K562 (cell line): ENCODE results near the gene TMEM127.

Experiments used
- EP300 ChIP-seq: IDR thresholded peaks from 2 replicates; pipeline ENCODE4 v1.6.1; 2012; ENCODE audit warnings: low read length, improper control_type of control experiment
- ESRRA ChIP-seq: fragments of 450-650 bp; IDR thresholded peaks from 2 replicates; pipeline ENCODE4 v1.6.1; 2014; ENCODE audit warnings: low read depth, mild to moderate bottlenecking, moderate library complexity, borderline replicate concordance
- MAFK ChIP-seq: IDR thresholded peaks from 2 replicates; pipeline ENCODE4 v1.6.1; 2011; ENCODE audit warnings: low read length, improper control_type of control experiment
- MCM3 ChIP-seq: fragments of 450-650 bp; IDR thresholded peaks from 2 replicates; pipeline ENCODE4 v1.6.1; 2016
- PHB2 ChIP-seq: fragments of 450-650 bp; IDR thresholded peaks from 2 replicates; pipeline ENCODE4 v1.6.1; 2017; ENCODE audit warnings: low read depth
- POLR2A ChIP-seq: fragments of 450-650 bp; conservative IDR thresholded peaks from 2 replicates; pipeline ENCODE4 v1.6.1; 2016
- RERE ChIP-seq: sonication (generic); formaldehyde crosslinking; IDR thresholded peaks from 2 replicates; pipeline ENCODE4 v1.8.0; 2023; ENCODE audit warnings: missing genetic modification reagents, mild to moderate bottlenecking, borderline replicate concordance
- SMAD3 ChIP-seq: fragments of 450-650 bp; formaldehyde crosslinking; conservative IDR thresholded peaks from 2 replicates; pipeline ENCODE4 v1.4.0; 2020; ENCODE audit warnings: mild to moderate bottlenecking
- SNIP1 ChIP-seq: fragments of 450-650 bp; IDR thresholded peaks from 2 replicates; pipeline ENCODE4 v1.7.1; 2017; ENCODE audit warnings: low read depth, mild to moderate bottlenecking
- ZNF143 ChIP-seq: sonication (generic); formaldehyde crosslinking; IDR thresholded peaks from 2 replicates; pipeline ENCODE4 v1.9.0; 2022; ENCODE audit warnings: mild to moderate bottlenecking, missing genetic modification reagents
- ZNF253 ChIP-seq: fragments of 250-450 bp; sonication (Bioruptor Pico); conservative IDR thresholded peaks from 2 replicates; pipeline ENCODE4 v1.6.1; 2021; ENCODE audit warnings: mild to moderate bottlenecking
- ZNF318 ChIP-seq, 2 experiments: fragments of 450-650 bp; IDR thresholded peaks; 2 replicates each; pipeline ENCODE4 v1.6.1; 2016; ENCODE audit warnings: mild to moderate bottlenecking in 2 of 2, borderline replicate concordance in 1 of 2, low read depth in 1 of 2, moderate library complexity in 1 of 2

- TF ChIP-seq RERE (CRISPR knock-in tag) (no peak), POLR2A (no peak), MCM3 (no peak), ZNF253 (no peak), ZNF143 (no peak), ESRRA (no peak), ZNF318 (IDR thresholded peaks at IDR 0.05; ENCODE audit: borderline replicate concordance in 1 of 2, low read depth in 1 of 2) (no peak), SNIP1 (no peak), EP300 (no peak), MAFK (no peak), SMAD3 (CRISPR knock-in tag) (no peak), PHB2 (no peak)
These were observed 42.5 kb upstream of the TMEM127 start for GRCh38 chr2:96308248-96308647.
